GM12872 (cell line): ENCODE results near the gene GCK.

ENCODE experiments used
- CTCF ChIP-seq: IDR thresholded peaks from 3 replicates; pipeline ENCODE4 v1.5.1; 2011; ENCODE audit warnings: low read depth, mild to moderate bottlenecking, low read length, moderate library complexity; ENCODE audit not compliant: insufficient read depth

Gene GCK

DNA sequence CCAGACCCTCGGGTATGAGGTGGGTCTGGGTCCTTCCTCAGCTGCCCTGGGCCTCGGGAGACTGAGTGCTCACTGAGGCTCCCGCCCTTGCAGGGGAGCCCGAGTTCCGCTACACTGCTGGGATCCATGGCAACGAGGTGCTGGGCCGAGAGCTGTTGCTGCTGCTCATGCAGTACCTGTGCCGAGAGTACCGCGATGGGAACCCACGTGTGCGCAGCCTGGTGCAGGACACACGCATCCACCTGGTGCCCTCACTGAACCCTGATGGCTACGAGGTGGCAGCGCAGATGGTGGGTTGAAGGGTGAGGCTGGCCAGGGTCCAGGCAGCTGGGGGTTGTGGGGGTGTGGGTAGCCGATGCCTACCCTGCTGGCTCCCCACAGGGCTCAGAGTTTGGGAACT is 77.5 kb downstream of the GCK start:
- TF ChIP-seq CTCF = no peak

GRCh38 chr7:44110719-44111635 is 78.3 kb downstream of the GCK start:
- TF ChIP-seq CTCF = no peak

DNA sequence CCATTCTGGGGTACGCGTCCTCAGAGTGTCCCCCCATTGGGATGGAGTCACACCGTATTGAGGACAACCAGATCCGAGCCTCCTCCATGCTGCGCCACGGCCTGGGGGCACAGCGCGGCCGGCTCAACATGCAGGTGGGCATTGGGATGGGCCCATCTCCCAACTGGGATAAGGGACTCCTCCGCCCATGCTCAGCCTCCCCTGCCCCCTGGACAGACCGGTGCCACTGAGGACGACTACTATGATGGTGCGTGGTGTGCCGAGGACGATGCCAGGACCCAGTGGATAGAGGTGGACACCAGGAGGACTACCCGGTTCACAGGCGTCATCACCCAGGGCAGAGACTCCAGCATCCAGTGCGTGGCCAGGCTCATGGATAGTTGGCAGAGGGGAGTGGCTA is 79.2 kb downstream of the GCK start:
- TF ChIP-seq CTCF = no peak

DNA sequence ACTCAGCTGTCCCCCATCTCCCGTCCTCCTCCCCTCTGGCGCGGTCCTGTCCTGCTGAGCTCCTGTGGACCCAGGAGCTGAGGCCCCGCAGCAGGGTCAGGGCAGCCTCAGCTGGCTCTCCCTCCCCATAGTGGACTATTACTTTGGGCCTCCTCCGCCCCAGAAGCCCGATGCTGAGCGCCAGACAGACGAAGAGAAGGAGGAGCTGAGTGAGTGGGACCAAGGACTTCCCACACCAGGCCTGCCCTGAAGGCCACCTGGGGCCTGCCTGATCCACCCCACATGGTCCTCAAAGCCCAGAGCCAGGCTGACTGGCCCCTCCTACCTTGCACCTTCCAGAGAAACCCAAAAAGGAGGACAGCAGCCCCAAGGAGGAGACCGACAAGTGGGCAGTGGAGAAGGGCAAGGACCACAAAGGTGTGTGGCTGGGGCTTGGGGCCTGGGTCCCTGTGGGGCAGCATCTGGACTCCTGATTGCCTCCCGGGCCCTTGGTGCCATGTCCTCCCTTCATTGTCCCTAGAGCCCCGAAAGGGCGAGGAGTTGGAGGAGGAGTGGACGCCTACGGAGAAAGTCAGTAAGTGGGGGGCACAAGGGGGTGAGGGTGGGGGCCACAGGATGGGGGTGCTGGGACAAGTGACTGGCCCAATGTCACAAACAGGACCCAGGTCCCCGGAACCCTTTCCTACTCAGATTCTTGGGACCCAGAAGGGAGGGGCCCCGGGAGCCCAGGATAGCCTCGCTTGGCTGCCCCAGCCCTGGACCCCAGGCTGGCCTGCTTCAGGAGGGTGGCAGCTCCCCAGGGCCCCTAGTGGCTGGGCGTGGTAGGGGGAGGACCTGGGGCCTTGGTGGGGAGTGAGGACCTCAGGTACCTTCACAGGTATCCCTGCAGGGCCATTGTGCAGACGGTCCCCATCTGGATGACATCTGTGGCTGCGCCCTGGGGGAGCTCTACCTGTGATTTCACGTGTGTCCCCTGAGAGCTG is 80.2 kb downstream of the GCK start:
- TF ChIP-seq CTCF = peak; percentile 43; the same call in 2 of the 3 replicates

GRCh38 chr7:44107961-44108767 is 81.1 kb downstream of the GCK start:
- no peak for TF ChIP-seq CTCF

GRCh38 chr7:44107116-44107960 is 81.9 kb downstream of the GCK start:
- no peak for TF ChIP-seq CTCF
